ENCODE data around the gene ABHD16A. TPM values are rescaled to one million over a fixed set of nuclear protein-coding genes. Genes with fewer than 3 reads are reported as not detected.
"Not testable (repeated sequence)": the region's sequence is repeated elsewhere in the genome, so short reads cannot be mapped to it uniquely, and the experiment has no call there.

Gene ABHD16A
- total RNA-seq, 6 donors from 2014 or later = 42.1 to 62.5 (median 51.6) TPM

DNA sequence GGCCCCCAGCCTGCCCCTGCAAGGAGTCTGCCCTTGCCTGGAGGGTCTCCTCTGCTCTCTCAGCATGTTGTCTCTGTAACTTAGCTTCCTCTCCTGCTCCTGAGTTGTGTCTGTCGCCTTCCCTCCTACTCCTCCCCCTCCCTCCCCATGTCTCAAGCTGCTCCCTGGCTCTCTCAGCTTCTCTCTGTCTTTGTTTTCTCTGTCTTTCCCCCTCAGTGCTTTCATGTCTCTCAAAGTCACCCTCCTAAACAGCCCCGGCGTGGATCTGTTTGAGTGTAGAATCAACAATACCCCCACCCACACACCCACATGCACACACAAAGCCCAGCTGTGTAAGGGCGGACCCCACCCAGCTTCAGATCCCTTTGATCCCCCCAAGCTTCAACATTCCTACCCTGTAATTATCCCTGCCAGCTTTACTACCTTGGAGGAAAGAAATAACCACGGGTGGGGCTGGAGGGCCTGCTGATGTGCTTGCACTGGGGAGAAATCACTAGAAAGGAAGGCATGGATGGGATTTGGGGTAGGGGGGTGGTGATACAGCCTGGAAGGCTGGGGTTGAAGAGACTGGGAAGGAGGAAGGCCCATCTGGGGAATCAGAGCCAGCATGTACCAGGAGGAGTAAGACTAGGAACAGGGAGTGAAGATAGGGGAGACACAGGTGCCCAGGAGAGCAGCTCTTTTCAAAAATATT lies 11.0 kb upstream of the ABHD16A start:
- H3K27ac ChIP-seq = no peak overlapping the region
- ATAC-seq (ENCODE audit: low FRiP score in 2 of 2) = no peak
- H3K4me3 ChIP-seq = no peak overlapping the region
- H3K36me3 ChIP-seq = no peaks in the 10 kb centered on the region
- no peaks in the 10 kb centered on the region for H3K9me3 ChIP-seq
- H3K27me3 ChIP-seq = no peaks in the 10 kb centered on the region
- 52 to 56% methylated on average over 5 of the region's 5 CpGs for WGBS, 2 donors
- DNase-seq = no peak
- no peak for TF ChIP-seq EP300 (IDR thresholded peaks at IDR 0.05)
- no peak for TF ChIP-seq POLR2AphosphoS5 (IDR thresholded peaks at IDR 0.05)
- no peak for TF ChIP-seq POLR2A (IDR thresholded peaks at IDR 0.05)
- no peak for TF ChIP-seq CTCF (IDR thresholded peaks at IDR 0.05)
- H3K4me1 ChIP-seq = peaks cover 8 to 16% (median 14%) of the 10 kb centered on the region in 4 donors

DNA sequence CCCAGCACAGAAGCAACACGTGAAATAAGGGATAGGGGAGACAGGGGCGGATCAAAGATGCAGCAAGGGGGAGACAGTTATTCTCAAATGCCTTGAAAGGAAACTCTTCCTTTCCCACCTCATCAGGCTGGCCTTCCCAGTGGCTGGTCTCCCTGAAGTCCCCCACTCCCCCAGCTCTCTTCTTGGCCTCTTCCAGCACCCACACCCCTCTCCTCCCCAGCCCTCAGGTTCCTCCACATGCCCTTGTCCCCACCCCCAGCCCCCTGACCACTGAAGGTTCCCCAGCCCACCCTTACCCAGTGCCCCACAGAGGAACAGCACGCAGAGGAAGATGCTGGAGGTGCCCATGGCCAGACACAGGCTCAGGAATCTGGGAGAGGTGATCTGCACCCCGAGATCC lies 10.3 kb upstream of the ABHD16A start:
- WGBS, 2 donors = 77 to 84% methylated on average over 4 of the region's 4 CpGs
- TF ChIP-seq CTCF (IDR thresholded peaks at IDR 0.05) (no peak), POLR2AphosphoS5 (IDR thresholded peaks at IDR 0.05) (no peak)
- DNase-seq (no peak), ATAC-seq (ENCODE audit: low FRiP score in 2 of 2) (no peak)
- Histone ChIP-seq H3K27ac (no peak overlapping the region), H3K36me3 (no peaks in the 10 kb centered on the region), H3K4me3 (no peak overlapping the region), H3K9me3 (no peaks in the 10 kb centered on the region), H3K27me3 (no peaks in the 10 kb centered on the region), H3K4me1 (peaks cover 8 to 12% (median 11%) of the 10 kb centered on the region in 4 donors)

DNA sequence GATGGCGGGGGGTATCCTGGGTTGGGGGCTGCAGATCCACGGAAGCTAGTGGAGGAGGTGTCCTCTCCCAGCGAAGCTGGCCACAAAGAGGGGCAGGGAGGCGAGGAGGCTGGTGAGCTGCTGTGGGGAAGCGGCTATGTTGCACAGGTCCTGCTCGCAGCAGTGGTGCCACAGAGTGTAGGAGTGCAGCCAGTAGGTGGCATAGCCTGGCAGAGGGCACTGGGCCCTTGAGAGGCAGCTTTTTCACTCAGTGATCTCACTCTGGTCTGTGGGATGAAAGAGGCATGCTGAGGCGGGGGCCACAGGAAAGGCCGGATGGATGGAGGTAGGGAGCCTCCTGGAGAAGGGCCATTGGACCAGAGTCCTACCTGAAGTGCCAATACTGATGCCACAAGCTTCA lies 9.2 kb upstream of the ABHD16A start:
- no peak overlapping the region for H3K27ac ChIP-seq
- peaks cover 4 to 12% (median 10%) of the 10 kb centered on the region in 4 donors for H3K4me1 ChIP-seq
- H3K36me3 ChIP-seq = no peaks in the 10 kb centered on the region
- no peak overlapping the region for H3K4me3 ChIP-seq
- no peak for TF ChIP-seq POLR2AphosphoS5 (IDR thresholded peaks at IDR 0.05)
- no peak for TF ChIP-seq POLR2A (IDR thresholded peaks at IDR 0.05)
- TF ChIP-seq CTCF (IDR thresholded peaks at IDR 0.05) = peak in 1 of 6 experiments; percentile 25
- ATAC-seq (ENCODE audit: low FRiP score in 2 of 2) = peak in 1 of 2 donors; percentile 43
- 85 to 89% methylated on average over 8 of the region's 8 CpGs for WGBS, 2 donors
- no peaks in the 10 kb centered on the region for H3K27me3 ChIP-seq
- DNase-seq = peak in 1 of 2 donors; percentile 36
- H3K9me3 ChIP-seq = no peaks in the 10 kb centered on the region

DNA sequence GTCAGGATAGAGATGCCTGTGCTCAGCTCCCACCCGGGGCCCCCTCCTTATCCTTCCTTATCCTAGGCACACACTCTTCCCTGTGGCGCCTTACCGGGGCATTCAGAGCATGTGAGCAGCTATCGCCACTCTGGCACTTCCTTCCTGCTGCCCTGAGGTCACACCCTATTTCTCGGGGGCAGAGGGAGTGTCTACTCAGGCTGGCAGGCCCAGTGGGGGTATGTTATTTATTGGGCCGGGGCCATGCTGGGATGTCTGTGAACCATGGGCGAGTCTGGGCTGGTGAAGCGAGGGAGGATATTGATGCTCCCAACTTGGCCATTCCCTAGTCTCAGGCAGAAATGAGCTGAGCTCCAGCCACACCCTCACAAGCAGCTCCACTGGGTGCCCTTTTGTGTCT lies 8.1 kb upstream of the ABHD16A start:
- peak; percentile 16 to 17 for ATAC-seq (ENCODE audit: low FRiP score in 2 of 2)
- Histone ChIP-seq H3K27me3 (no peaks in the 10 kb centered on the region), H3K4me1 (peaks cover 4 to 12% (median 10%) of the 10 kb centered on the region in 4 donors), H3K27ac (peak overlapping the region in 2 of 4 donors; percentile 0 to 41), H3K9me3 (no peaks in the 10 kb centered on the region), H3K4me3 (no peak overlapping the region), H3K36me3 (no peaks in the 10 kb centered on the region)
- DNase-seq = peak in 1 of 2 donors; percentile 64
- WGBS, 2 donors = 41 to 51% methylated on average over 7 to 8 of the region's 8 CpGs
- TF ChIP-seq EP300 (IDR thresholded peaks at IDR 0.05) = peak in 1 of 4 donors; percentile 26
- no peak for TF ChIP-seq POLR2A (IDR thresholded peaks at IDR 0.05)
- TF ChIP-seq POLR2AphosphoS5 (IDR thresholded peaks at IDR 0.05) = peak in 1 of 2 donors; percentile 68

GRCh38 chr6:31710523-31711219 lies 7.5 kb upstream of the ABHD16A start:
- Histone ChIP-seq H3K9me3 (no peaks in the 10 kb centered on the region), H3K27ac (peak overlapping the region in 2 of 4 donors; percentile 15 to 41), H3K4me3 (no peak overlapping the region), H3K27me3 (no peaks in the 10 kb centered on the region), H3K4me1 (peaks cover 4 to 12% (median 10%) of the 10 kb centered on the region in 4 donors), H3K36me3 (no peaks in the 10 kb centered on the region)
- TF ChIP-seq POLR2AphosphoS5 (IDR thresholded peaks at IDR 0.05) (no peak), EP300 (IDR thresholded peaks at IDR 0.05) (no peak), POLR2A (IDR thresholded peaks at IDR 0.05) (no peak), CTCF (IDR thresholded peaks at IDR 0.05) (no peak)
- 61 to 75% methylated on average over 5 of the region's 5 CpGs for WGBS, 2 donors
- ATAC-seq (ENCODE audit: low FRiP score in 2 of 2) (no peak), DNase-seq (no peak)

DNA sequence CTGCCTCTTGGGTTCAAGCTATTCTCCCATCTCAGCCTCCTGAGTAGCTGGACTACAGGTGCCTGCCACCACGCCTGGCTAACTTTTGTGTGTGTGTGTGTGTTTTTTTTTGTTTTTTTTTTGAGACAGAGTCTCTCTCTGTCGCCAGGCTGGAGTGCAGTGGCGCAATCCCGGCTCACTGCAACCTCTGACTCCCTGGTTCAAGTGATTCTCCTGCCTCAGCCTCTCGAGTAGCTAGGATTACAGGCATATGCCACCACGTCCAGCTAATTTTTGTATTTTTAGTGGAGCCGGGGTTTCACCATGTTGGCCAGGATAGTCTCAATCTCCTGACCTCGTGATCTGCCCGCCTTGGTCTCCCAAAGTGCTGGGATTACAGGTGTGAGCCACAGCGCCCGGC lies 6.0 kb upstream of the ABHD16A start:
- H3K27ac ChIP-seq; H3K27me3 ChIP-seq; H3K4me3 ChIP-seq; H3K9me3 ChIP-seq; H3K36me3 ChIP-seq; ATAC-seq (ENCODE audit: low FRiP score in 2 of 2): not testable (repeated sequence)
- H3K4me1 ChIP-seq = peaks cover 4 to 13% (median 10%) of the 10 kb centered on the region in 4 donors
- DNase-seq = peak in 1 of 2 donors; percentile 66
- WGBS, 2 donors = 66 to 78% methylated on average over 11 of the region's 11 CpGs

Data from upper lobe of left lung (tissue), 6 donors.